Stomach (tissue), 9 donors: ENCODE data around the gene PKMYT1. TPM values are rescaled to one million over a fixed set of nuclear protein-coding genes. Genes with fewer than 3 reads are reported as not detected.

ENCODE experiments used
- DNase-seq, 2 donors: peaks; one replicate each; pipeline versions ENCODE4 v3.0.0 to v3.0.0-alpha.2; 2013 to 2019
- H3K27ac ChIP-seq, 5 donors: fragments of 200-600 bp in 4 of 5; sonication (generic) in 4 of 5; one replicate each; pipeline ENCODE4 v1.5.1; 2013 to 2019; ENCODE audit warnings: mild to moderate bottlenecking in 1 of 5, moderate library complexity in 1 of 5
- H3K27me3 ChIP-seq, 3 donors: fragments of 200-600 bp; sonication (generic); one replicate each; pipeline ENCODE4 v1.5.1; 2017 to 2019; ENCODE audit warnings: mixed run types in 1 of 3
- H3K36me3 ChIP-seq, 4 donors: fragments of 200-600 bp; sonication (generic); 1 replicate in 3 of 4; 2 replicates in 1 of 4; pipeline ENCODE4 v1.5.1; 2016 to 2019
- H3K4me1 ChIP-seq, 4 donors: fragments of 200-600 bp; sonication (generic); one replicate each; pipeline ENCODE4 v1.5.1; 2016 to 2019
- H3K4me3 ChIP-seq, 4 donors: fragments of 200-600 bp; sonication (generic) in 3 of 4; one replicate each; pipeline ENCODE4 v1.5.1; 2016 to 2019; ENCODE audit warnings: mild to moderate bottlenecking in 1 of 4
- H3K9me3 ChIP-seq, 4 donors: fragments of 200-600 bp; sonication (generic); one replicate each; pipeline ENCODE4 v1.5.1; 2016 to 2019
- EP300 ChIP-seq: sonication (generic); formaldehyde crosslinking; IDR thresholded peaks from one replicate; pipeline ENCODE4 v1.6.1; 2017; ENCODE audit warnings: antibody characterized with exemption
- POLR2A ChIP-seq, 4 donors: fragments of 450-650 bp; IDR thresholded peaks; one replicate each; pipeline ENCODE4 v1.6.1; 2016; ENCODE audit warnings: antibody characterized with exemption in 4 of 4, control low read depth in 2 of 4, mild to moderate bottlenecking in 1 of 4, moderate library complexity in 1 of 4
- POLR2AphosphoS5 ChIP-seq, 3 donors: sonication (generic); formaldehyde crosslinking; IDR thresholded peaks; one replicate each; pipeline ENCODE4 v1.6.1; 2016; ENCODE audit warnings: antibody characterized with exemption in 3 of 3
- WGBS, 5 donors: extraction: QIAGEN DNeasy Blood & Tissue Kit in 3 of 5; methylation state at CpG; one replicate each; pipeline versions ENCODE4 v1.1.5 to v1.1.7; 2013 to 2018; 5-methylcytosine and 5-hydroxymethylcytosine counted together
- intact Hi-C: fragments of 100-400 bp; cut with DNase I; formaldehyde crosslinking; loops from one replicate; pipeline ENCODE4 v1.15.1; 2023; ENCODE audit warnings: low total_unique reads
- polyA plus RNA-seq, 3 donors: library from polyadenylated mRNA; stranded (reverse); fragments of 200-250 nt; gene quantifications; one replicate each; pipeline ENCODE4 v1.2.3, GENCODE V29; 2013
- total RNA-seq, 5 donors: library from RNA; depleted of rRNA; stranded (reverse); fragments of >200 nt; gene quantifications; one replicate each; pipeline versions ENCODE4 v1.1.0 to v1.2.3, GENCODE V29; 2014 to 2016
- TF ChIP-seq, protein P1 (sequence below), 7 experiments: fragments of 450-650 bp in 4 of 7; fragments of 200-600 bp in 3 of 7; sonication (generic) in 3 of 7; IDR thresholded peaks; one replicate each; pipeline ENCODE4 v1.5.1; 2016 to 2019; ENCODE audit warnings: antibody characterized with exemption in 7 of 7, control low read depth in 2 of 7, mild to moderate bottlenecking in 1 of 7
- donor health status: healthy with polysubstance abuse.
- donor health status: Bipolar disorder and iron deficiency.
- donor health status: healthy.

Gene PKMYT1
- total and polyA plus RNA-seq, 8 donors: 1.8 to 19.3 (median 9.5) TPM

DNA sequence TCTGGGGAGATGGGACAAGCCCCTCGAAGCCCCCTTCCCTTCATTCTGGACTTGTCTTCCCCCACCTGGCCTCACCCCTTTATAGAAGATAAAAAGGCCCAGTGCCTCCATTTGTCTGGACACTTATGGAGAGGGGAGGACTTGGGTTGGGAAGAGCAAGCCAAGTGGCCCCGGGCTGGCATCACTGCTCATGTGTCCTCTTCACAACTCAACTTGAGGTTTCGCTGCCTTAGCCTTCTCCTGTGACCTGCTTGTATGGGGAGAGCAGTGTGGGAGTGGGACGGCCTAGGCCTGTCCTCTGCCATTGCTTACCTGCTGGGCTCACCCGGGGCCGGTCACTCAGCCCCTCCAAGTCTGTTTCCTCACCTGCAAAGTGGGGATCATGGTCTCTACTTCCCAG, 9.7 kb downstream of the PKMYT1 start:
- no peak for DNase-seq
- H3K36me3 ChIP-seq: peaks cover 0 to 10% (median 0%) of the 10 kb centered on the region in 4 donors
- peaks cover 32 to 56% (median 47%) of the 10 kb centered on the region in 4 donors for H3K4me1 ChIP-seq
- WGBS, 5 donors: 63 to 77% (median 75%) methylated on average over 5 to 6 of the region's 6 CpGs
- peaks cover 18 to 49% (median 32%) of the 10 kb centered on the region in 3 donors for H3K27me3 ChIP-seq
- peak overlapping the region; percentile 56 to 82 (median 70) for H3K4me3 ChIP-seq
- intact Hi-C loops: no loop called here
- peak overlapping the region in 3 of 5 donors; percentile 65 to 87 (median 79) for H3K27ac ChIP-seq
- no peaks in the 10 kb centered on the region for H3K9me3 ChIP-seq
- TF ChIP-seq, protein P1, sequence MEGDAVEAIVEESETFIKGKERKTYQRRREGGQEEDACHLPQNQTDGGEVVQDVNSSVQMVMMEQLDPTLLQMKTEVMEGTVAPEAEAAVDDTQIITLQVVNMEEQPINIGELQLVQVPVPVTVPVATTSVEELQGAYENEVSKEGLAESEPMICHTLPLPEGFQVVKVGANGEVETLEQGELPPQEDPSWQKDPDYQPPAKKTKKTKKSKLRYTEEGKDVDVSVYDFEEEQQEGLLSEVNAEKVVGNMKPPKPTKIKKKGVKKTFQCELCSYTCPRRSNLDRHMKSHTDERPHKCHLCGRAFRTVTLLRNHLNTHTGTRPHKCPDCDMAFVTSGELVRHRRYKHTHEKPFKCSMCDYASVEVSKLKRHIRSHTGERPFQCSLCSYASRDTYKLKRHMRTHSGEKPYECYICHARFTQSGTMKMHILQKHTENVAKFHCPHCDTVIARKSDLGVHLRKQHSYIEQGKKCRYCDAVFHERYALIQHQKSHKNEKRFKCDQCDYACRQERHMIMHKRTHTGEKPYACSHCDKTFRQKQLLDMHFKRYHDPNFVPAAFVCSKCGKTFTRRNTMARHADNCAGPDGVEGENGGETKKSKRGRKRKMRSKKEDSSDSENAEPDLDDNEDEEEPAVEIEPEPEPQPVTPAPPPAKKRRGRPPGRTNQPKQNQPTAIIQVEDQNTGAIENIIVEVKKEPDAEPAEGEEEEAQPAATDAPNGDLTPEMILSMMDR (IDR thresholded peaks at IDR 0.05): no peak
- no peak for TF ChIP-seq POLR2A (IDR thresholded peaks at IDR 0.05)
- no peak for TF ChIP-seq POLR2AphosphoS5 (IDR thresholded peaks at IDR 0.05)
- no peak for TF ChIP-seq EP300

GRCh38 chr16:2969545-2970521, 10.4 kb downstream of the PKMYT1 start:
- TF ChIP-seq, protein P1 (IDR thresholded peaks at IDR 0.05): peak in 4 of 7 experiments; percentile 10 to 43 (median 34)
- TF ChIP-seq POLR2A (IDR thresholded peaks at IDR 0.05): no peak
- no peak for TF ChIP-seq POLR2AphosphoS5 (IDR thresholded peaks at IDR 0.05)
- H3K27me3 ChIP-seq: peaks cover 23 to 56% (median 39%) of the 10 kb centered on the region in 3 donors
- WGBS, 5 donors: 1 to 7% (median 3%) methylated on average over 18 to 83 of the region's 83 CpGs

DNA sequence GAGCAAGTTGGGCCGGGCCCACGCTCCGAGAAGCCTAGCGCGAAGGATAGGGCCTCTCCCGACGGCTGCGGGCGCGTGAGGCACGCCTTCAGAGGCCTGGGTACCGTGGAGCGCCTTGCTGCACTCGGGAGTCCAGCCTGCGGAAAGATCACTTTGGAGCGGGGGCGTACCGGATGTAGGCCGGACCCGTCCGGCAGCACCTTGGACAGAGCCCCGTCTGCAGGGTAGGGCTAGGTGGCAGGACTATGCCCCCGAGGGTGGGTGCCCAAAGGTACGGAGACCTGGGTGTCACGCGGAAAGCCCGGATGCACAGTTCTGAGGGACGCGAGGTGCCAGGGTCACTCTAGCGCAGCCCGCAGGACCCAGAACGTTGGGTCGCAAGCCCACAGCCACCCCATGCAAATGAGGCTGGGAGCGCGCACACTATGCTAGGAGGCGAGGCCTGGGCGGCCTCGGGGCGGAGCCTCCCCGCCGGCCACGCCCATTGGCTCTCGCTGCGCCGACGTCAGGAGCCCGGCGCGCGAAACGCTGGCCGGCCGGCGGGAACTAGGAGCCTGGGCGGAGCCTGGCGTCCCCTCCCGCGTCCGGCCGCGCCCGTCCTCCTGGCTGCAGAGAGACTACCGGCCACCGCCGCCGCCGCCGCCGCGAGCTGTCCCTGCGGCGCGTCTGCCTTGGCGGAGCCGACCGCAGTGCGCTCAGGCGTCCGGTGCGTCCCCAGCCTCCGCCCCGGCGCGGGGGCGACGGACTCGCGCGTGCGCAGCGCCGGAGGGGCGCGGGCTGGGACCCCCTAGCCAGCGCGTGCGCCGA, 11.3 kb downstream of the PKMYT1 start, which contains the start of gene PAQR4:
Gene PAQR4 (plus strand): TSS at position 611 of the 807 bp plus-strand sequence. CDS start 327 bp downstream, outside the sequence.
- TF ChIP-seq, protein P1 (IDR thresholded peaks at IDR 0.05): no peak
- TF ChIP-seq POLR2AphosphoS5 (IDR thresholded peaks at IDR 0.05) (peak in 2 of 3 donors; percentile 9 to 72), POLR2A (IDR thresholded peaks at IDR 0.05) (no peak), EP300 (no peak)
- Histone ChIP-seq H3K4me1 (peaks cover 46 to 72% (median 63%) of the 10 kb centered on the region in 4 donors), H3K27ac (peak within 1 kb of the TSS; percentile 49 to 87 (median 65)), H3K27me3 (peaks cover 31 to 65% (median 48%) of the 10 kb centered on the region in 3 donors), H3K36me3 (peaks cover 0 to 10% (median 0%) of the 10 kb centered on the region in 4 donors), H3K4me3 (peak within 1 kb of the TSS; percentile 56 to 82 (median 70)), H3K9me3 (no peaks in the 10 kb centered on the region)
- DNase-seq: peak; percentile 92 to 96
- intact Hi-C loops: no loop called here
- WGBS, 5 donors: 0 to 4% (median 1%) methylated on average over 22 to 98 of the region's 98 CpGs

More at GRCh38 chr16:2969545-2970521, 10.4 kb downstream of the PKMYT1 start:
- peak overlapping the region; percentile 56 to 82 (median 70) for H3K4me3 ChIP-seq
- H3K36me3 ChIP-seq: peaks cover 0 to 10% (median 0%) of the 10 kb centered on the region in 4 donors
- intact Hi-C loops: no loop called here
- peak overlapping the region; percentile 49 to 87 (median 65) for H3K27ac ChIP-seq
- no peaks in the 10 kb centered on the region for H3K9me3 ChIP-seq
- H3K4me1 ChIP-seq: peaks cover 37 to 63% (median 54%) of the 10 kb centered on the region in 4 donors
- DNase-seq: peak; percentile 69 to 86
